Measurements from ENCODE around the gene HSD17B2.

Gene HSD17B2

DNA sequence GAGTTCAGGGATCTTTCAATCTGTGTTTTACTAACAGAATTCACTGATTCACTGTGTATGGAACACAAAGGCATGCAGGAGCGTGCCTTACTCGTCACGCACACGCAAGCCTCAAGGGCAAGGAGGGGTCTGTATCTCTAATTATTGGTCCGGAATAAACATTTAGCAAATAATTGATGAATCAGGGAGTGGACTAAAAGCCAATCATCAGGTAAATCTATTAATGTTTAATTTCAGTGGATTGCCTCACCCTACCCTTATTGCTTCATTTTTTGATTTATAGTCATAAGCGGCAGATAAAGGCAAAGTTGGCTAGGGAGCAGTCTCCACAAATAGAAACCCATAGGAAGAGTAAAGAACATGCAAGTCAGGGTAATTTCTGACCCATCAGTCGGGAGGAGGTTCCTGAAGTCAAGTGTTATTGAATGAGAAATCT, 7.4 kb upstream of the HSD17B2 start:
- TF ChIP-seq, protein P1, sequence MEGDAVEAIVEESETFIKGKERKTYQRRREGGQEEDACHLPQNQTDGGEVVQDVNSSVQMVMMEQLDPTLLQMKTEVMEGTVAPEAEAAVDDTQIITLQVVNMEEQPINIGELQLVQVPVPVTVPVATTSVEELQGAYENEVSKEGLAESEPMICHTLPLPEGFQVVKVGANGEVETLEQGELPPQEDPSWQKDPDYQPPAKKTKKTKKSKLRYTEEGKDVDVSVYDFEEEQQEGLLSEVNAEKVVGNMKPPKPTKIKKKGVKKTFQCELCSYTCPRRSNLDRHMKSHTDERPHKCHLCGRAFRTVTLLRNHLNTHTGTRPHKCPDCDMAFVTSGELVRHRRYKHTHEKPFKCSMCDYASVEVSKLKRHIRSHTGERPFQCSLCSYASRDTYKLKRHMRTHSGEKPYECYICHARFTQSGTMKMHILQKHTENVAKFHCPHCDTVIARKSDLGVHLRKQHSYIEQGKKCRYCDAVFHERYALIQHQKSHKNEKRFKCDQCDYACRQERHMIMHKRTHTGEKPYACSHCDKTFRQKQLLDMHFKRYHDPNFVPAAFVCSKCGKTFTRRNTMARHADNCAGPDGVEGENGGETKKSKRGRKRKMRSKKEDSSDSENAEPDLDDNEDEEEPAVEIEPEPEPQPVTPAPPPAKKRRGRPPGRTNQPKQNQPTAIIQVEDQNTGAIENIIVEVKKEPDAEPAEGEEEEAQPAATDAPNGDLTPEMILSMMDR (IDR thresholded peaks at IDR 0.05): no peak
- Histone ChIP-seq H3K4me3 (no peak overlapping the region), H3K27ac (no peak overlapping the region)
- no peak for DNase-seq (ENCODE audit: low spot score)

DNA sequence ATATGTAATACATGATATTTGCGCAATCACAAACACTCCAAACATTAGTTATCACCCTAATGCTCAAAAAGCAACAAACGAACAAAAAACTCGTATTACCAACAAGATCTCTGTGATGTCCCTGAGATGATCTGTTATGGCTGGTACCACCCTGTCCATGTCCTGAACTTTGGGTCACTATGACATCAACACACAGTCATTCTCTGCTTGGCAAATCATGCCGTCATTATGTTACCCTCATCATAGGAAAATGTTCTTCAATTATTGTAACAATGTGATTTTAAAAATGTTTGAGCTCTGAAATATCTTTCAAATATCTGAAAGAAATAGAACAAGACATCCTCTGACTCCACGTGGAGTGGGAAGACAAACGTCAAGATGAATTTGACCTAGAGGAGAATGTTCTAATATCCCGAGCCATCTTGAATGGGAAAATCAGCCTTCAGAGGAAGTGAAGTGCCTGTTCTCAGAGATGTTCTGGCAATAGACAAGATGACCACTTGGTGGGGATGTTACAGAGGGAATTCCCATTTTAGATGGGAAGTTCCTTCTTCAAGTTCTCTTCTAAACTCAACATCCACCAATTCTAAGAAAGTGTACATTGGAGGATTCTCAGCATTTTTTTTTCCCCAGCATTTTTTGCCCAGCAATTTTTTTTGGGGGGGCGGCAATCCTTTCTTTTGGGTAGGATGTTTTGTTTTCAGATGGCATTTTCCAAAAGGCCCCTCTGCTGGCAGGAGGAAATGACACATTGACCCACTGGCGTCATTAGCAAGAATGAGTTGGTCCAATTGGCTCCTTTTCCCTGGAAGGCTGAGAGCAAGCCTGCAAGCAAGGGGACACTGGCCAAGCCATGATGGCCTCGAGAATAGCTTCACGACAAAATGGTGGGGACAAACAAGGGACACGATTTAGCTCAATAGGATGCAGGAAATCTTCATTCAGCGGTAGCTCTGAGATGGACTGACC, 3.7 kb upstream of the HSD17B2 start:
- Histone ChIP-seq H3K4me3 (no peak overlapping the region), H3K27ac (no peak overlapping the region)
- TF ChIP-seq, protein P1 (IDR thresholded peaks at IDR 0.05): no peak
- DNase-seq (ENCODE audit: low spot score): no peak

DNA sequence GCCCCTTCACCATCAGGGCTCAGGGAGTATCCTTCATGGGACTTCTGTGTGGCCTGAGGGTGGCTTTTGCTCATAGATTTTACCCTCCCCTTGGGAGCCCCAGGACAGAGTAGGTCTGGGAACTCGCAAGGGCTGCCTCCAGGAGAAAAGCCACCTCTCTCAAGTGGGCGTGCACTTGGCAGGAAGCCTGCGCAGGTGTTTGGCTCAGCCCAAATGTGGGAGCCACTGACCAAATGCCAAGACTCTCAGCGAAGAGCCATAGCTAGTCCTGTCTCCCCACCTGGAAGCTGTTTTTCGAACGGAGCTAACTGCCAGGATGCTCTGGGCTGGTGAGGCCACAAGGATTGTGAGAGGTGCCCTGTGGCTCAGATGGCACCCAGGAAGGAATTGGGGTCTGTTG, 2.0 kb upstream of the HSD17B2 start:
- no peak overlapping the region for H3K27ac ChIP-seq
- no peak for DNase-seq (ENCODE audit: low spot score)
- TF ChIP-seq, protein P1 (IDR thresholded peaks at IDR 0.05): no peak

DNA sequence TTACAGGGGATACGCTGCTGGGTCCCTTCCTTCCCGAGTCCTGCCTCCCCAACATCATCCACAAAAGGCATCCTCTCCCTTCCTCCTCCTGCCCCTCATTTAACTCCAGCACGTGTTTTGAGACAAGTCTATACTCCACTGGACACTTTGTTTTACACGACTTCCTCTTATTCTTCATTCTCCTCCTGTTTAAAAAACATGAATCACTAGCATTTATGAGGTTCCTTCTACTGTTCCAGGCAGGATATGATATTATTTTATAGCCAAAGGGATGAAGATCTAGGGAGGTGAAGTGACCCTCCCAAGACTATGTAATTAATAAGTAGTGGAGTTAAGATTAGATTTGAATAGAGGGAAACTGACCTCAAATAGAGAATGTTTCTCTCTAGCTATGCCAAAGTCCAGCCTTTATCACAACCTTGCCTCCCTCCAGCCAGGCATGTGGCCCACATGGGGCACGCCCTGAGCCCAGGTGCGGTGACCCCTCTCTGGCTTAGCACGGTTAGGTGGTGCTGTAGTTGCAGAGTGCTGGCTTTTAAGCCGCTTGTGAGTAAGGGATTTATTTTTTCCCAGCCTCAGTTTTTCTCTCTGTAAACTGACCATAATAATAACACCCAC, 1.3 kb upstream of the HSD17B2 start:
- H3K4me3 ChIP-seq: no peak overlapping the region
- no peak overlapping the region for H3K27ac ChIP-seq
- TF ChIP-seq, protein P1 (IDR thresholded peaks at IDR 0.05): no peak
- DNase-seq (ENCODE audit: low spot score): no peak

More for the DNA sequence above, 2.0 kb upstream of the HSD17B2 start:
- H3K4me3 ChIP-seq: no peak overlapping the region

DNA sequence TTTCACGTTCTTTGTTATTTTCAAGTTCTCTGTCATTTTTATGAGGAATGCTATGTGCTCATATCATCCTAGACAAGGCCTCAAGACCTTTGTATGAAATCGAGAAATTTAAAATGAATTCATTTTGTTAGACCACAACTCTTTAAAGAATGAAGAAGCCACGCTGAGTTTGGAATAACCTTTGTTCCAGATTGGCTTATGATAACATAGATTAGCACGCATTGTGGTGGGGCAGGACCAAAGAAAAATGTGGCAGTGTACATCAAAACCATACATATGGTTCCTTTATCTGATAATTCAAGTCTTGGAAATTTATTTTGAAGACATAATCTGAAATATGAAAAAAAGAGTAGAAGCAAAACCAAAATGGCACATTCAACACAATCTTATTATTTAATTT, 2.2 kb downstream of the HSD17B2 start:
- Histone ChIP-seq H3K27ac (no peak overlapping the region), H3K4me3 (no peak overlapping the region)
- TF ChIP-seq, protein P1 (IDR thresholded peaks at IDR 0.05): no peak
- DNase-seq (ENCODE audit: low spot score): no peak

DNA sequence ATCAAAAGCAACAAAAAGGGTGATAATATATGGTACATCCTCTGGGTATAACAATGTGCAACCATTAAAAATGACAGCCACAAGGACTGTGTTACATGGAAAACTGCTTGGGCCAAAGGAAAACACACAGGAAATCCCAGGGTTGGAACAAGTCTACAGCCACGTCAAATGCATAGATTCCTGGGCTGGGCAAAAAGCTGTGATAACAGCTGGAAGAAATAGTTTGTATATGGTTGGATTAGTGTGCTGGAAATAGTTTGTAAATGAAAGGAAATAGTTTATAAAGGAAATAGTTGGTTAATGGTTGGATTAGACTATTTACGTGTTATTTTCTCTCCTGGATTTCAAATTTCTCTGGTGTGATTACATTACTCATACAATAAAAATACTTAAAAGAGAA, 2.6 kb downstream of the HSD17B2 start:
- DNase-seq (ENCODE audit: low spot score): no peak
- TF ChIP-seq, protein P1 (IDR thresholded peaks at IDR 0.05): no peak
- no peak overlapping the region for H3K27ac ChIP-seq
- no peak overlapping the region for H3K4me3 ChIP-seq
